NCI-H146 treated with DMSO at 0.1 percent for 48 hours (cell line): ENCODE measurements around the gene TOR3A.
"Not testable (repeated sequence)": the region's sequence is repeated elsewhere in the genome, so short reads cannot be mapped to it uniquely, and the experiment has no call there.

Experiments
- DNase-seq: peaks from one replicate; lab custom pipeline; 2025; ENCODE audit not compliant: unreplicated experiment; lab: John Stamatoyannopoulos, UW

The TOR3A gene

DNA sequence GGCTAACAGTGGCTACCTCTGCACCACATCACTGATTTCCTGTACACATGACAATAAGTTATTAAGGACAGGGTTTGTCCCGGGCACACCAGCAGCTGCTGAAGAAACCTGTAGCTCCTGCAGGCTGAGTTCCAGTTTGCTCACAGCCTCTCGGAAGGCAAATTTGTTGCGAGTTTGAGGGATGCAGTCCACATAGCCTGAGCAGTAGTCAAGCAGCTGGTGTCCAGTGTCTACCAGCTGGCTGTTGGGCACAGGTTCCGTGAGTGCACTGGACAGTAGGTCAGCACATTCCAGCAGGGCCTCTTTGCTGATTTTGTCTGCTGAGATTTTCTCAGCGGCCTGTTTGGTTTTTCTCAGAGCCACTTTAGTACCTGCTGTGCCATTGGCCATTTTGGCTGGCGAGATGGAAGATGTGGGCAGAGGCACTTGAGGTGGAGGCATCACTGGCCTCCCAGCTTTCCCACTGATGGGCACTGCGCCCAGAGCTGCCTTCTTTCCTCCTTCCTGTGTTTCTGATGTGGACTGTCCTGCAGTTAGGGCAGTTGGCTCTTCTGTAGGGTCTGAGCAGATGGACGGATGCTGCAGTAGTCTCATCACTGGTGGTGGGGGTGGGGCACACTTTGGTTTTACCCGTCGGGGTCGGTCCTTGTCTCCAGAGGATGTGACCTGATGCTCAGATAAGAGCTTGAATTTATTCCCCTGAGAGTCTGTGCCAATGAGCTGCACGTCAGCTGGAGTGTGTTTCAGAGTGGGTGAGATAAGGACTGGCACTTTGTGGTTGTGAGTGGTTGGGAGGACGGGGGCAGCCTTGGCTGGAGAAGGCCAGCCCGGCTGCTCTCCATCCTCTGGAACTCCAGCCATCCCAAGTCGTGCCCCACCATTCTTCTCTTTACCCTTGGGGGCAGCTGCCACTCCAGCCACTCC is 26.1 kb downstream of the TOR3A start:
- no peak for DNase-seq

DNA sequence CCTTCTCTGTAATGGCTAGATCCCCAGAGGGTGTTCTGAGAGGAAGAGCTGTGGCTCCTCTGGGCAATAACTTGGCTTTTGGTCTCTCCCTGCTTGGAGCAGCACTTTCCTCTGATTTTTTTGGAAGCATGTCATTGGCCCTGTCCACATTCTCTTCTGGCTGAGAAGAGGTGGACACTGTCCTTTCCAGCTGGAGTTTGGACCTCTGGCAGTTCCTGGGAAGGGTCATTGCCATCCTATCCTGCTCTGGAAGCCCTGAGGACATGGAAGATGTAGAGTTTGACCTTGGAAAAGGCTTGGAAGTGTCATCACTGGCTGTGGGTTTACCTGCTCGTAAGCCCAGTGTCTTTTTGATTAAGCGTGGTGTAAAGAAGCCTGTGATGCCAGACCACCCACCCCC is 26.8 kb downstream of the TOR3A start:
- no peak for DNase-seq

DNA sequence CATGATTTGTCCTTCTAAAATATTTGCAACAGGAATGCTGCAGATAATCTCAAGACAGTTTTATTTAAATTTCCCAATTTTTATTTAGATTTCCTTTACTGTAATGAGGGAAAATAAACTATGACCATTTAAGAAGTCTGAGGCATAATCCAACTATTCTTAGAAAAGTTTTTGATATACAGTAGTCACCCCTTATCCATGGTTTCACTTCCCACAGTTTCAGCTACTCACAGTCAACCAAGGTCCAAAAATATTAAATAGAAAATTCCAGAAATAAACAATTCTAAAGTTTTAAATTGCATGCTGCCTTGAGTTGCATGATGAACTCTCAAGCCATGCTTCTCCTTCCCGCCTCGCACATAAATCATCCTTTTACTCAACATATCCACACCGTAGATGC is 33.3 kb downstream of the TOR3A start:
- no peak for DNase-seq

DNA sequence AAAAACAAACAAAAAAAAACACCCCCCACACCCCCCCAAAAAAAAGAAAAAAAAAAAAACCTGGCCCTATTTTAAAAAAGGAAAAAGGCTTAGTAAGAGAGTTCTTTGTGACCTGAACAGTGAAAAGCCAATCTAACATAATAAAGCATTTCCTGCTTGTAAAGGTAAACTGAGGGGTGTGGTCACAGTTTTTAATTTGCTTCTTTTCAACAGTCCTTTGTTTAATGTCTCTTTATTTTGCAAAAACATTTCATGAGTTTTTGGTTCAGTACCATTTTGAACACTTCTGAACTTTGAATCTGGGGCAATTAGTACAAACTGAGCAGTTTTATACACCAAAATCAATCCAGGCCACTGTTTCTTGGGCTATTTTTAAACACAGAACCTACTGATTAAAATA is 37.6 kb downstream of the TOR3A start:
- DNase-seq: no peak

DNA sequence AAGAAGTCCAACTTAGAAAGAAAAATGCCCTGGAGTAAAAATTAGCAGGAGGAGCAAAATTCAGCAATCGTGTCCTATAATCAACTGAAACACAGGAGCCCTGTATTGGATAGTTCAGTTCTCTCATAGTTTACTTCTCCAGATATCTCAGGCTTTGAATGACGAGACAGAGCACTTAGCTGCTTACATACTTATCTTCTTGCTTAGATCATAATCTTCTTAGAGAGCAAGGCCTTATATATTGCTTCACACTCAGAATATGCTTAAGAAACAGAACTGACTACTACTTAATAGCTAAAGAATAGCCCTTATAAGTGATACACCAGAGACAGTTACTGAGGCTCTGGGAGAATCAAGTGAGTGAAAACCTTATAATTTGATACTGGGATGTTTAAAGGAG is 38.9 kb downstream of the TOR3A start:
- no peak for DNase-seq

DNA sequence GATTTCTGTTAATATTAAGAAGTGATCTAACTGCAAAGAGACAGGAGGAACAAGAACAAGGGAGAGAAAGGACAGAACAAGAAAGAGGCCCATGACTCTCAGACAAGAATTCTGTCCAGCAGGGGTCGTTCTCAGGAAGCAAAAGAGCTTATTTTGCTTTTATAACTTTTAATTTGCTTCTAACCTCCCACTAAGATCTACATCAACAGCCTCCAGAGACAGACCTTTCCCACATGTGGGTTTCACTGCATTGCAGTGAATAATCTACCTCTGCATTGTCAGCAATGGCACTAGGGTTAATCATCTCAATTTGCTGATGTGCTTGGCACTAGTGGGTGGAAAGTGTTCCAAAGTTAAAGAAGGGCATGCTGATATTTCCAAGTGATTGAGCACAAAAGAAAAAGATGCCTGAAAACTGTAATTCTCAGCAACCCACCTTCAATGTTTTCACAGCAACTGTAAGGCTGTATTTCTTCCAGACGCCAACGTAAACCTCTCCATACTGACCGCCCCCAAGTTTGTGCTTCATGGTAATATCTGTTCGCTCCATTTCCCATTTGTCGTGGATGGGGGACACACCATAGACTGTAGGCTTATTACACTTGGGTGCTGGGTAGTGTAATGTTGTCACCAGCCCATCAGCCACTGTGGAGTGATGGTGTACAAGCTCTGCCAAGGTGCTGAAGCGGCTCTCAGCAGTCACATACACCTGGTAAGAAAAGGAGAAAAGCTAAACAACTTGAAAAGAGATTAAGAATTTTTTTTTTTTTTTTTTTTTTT is 39.5 kb downstream of the TOR3A start:
- no peak for DNase-seq

DNA sequence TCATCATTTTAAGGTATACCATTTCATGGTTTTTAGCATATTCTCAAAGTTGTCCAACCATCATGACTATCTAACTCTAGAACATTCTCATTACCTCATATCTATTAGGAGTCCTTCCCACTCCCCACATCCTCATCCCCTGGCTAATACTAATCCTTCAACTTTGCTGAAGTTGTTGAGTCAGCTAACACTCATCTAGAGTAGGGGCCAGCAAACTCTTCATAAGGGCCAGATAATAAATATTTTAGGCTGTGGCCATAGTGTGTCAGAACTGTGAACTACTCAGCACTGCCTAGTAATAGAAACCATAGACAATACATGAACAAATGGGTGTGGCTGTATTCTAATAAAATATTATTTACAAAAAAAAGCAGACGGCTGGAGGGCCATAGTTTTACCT is 43.0 kb downstream of the TOR3A start:
- DNase-seq: no peak

DNA sequence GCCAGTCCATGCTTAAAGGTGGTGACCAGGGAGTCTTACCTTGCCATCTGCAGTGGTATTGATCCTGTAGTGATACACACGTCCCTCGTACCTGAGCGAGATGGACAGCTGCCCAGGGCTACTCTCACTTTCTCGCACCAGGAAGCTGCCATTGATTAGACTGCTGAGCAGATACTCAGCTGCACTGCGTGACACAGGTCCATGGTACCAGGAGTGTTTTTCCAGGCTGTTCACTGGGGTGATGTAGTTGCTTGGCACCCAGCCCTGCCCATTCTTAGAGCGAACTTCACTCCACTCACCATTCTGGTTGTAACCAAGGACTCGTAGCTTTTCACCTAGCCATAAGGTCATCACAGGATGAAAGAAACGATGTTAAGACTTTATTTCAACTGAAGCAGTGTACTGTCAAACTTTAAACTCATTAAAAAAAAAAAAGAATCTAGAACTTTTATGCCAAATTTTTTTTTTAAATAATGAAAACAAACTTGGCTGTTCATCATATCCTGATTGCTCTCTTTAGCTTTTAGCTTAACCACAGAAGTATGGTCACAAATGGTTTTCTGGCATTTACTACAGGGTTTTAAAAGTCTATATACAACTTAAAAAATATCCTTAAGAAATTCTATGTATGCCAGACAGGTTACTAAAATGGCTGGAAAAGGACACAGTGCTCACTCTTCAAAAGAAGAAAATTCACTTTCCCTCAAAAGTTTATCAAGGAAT is 44.6 kb downstream of the TOR3A start:
- DNase-seq: no peak

DNA sequence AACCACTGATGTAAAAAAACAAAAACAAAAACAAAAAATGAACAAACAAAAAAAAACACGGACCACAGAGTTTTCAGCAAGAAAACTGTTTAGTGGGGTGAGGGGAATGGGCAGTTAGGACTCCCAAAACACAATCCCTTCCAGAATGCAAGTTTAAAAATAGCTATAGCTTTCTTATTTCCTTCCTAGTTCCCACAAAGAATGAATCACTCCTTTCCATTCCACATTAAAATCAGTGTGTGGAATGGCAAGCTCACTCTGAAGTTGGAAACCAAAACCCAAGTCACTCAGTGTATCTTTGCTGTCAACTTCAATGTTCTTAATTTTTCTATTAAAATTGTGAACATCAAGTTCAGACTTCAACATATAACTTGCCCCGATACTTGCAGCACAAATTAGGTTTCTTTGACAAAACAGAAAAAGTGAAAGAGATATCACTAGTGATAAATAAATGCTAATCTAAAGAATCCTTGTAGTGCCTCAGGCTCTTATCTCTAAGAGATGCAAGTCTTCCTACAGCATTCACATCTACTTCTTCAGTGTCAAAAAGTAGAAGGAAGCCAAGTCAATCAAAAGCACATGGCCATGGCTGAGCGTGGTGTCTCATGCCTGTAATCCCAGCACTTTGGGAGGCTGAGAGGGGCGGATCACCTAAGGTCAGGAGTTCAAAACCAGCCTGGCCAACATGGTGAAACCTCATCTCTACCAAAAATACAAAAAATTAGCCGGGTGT is 45.5 kb downstream of the TOR3A start:
- DNase-seq: no peak

DNA sequence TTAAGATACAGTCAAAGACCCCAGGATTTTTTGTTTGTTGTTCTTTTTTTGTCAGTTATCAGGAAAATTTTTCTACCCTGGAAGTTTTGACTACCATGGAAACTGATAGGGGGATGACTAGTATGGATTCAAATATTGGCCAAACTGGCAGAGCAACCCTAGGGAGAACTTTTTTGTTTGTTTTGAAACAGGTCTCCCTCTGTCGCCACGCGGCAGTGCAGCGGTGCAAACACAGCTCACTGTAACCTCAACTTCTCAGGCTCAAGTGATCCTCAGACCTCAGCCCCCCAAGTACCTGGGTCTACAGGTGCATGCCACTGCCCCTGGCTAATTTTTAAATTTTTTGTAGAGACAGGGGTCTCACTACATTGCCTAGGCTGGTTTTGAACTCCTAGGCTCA is 46.6 kb downstream of the TOR3A start:
- no peak for DNase-seq

DNA sequence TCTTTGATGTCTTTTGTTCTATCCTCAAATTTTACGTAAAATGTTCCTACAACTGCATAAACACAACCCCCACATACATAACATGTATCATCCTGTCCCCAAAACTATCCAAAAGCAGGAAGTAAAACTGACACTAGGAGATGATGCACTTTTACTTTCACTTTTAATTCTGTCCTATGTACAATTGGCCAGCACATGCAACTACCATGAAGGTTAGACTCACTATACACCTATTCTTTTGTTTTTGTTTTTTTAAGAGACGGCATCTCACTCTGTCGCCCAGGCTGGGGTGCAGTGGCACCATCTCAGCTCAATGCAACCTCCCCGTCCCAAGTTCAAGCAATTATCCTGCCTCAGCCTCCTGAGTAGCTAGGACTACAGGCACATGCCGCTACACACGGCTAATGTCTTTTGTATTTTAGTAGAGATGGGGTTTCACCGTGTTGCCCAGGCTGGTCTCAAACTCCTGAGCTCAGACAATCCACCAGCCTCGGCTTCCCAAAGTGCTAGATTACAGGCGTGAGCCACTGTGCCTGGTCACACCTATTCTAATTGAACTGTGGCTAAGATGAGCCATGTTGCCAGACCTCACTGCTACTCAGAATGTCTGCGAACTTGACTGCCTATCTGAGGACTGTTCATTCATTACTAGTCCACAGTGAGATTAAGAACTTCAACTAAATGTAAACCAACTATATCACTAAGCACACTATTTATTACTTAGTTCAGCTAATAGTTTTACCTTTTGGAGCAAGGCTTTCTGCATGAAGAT is 48.0 kb downstream of the TOR3A start:
- no peak for DNase-seq

DNA sequence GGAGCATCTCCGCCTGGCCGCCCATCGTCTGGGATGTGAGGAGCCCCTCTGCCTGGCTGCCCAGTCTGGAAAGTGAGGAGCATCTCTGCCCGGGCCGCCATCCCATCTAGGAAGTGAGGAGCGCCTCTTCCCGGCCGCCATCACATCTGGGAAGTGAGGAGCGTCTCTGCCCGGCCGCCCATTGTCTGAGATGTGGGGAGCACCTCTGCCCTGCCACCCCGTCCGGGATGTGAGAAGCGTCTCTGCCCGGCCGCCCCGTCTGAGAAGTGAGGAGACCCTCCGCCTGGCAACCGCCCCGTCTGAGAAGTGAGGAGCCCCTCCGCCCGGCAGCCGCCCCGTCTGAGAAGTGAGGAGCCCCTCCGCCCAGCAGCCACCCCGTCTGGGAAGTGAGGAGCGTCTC is 53.3 kb downstream of the TOR3A start:
- not testable (repeated sequence) for DNase-seq

DNA sequence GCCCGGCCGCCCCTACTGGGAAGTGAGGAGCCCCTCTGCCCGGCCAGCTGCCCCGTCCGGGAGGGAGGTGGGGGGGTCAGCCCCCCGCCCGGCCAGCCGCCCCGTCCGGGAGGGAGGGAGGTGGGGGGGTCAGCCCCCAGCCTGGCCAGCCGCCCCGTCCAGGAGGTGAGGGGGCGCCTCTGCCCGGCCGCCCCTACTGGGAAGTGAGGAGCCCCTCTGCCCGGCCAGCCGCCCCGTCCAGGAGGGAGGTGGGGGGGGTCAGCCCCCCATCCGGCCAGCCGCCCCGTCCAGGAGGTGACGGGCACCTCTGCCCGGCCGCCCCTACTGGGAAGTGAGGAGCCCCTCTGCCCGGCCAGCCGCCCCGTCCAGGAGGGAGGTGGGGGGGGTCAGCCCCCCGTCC is 53.8 kb downstream of the TOR3A start:
- DNase-seq: not testable (repeated sequence)

DNA sequence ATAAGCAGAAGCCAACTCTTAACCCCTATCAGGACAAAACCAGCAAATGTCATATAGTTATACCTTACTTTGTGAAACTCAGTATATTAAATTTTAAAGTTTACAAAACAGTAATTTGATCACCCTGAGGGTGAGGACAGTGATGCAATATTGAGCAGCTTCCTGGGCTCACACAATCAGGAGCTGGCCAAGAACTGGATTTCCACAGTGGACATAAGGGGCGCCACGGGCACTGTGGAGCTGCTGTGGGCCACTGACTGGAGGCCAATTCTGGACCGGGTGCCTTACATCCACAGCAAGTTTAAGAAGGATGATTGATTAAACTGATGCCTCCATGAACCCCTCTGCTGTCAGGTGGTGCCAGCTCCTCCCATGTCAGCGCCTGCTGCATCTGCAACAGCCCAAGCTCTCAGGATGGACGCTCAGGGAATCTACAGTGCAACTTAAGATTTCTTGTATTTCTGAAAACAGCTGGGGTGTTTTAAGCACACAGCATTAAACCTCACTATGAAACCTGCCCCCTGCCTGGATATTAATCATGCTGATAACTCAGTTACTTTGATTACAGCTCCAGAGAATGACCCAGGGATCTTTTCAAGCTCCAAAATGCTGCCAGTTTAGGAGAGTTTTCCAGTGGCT is 55.9 kb downstream of the TOR3A start:
- no peak for DNase-seq

DNA sequence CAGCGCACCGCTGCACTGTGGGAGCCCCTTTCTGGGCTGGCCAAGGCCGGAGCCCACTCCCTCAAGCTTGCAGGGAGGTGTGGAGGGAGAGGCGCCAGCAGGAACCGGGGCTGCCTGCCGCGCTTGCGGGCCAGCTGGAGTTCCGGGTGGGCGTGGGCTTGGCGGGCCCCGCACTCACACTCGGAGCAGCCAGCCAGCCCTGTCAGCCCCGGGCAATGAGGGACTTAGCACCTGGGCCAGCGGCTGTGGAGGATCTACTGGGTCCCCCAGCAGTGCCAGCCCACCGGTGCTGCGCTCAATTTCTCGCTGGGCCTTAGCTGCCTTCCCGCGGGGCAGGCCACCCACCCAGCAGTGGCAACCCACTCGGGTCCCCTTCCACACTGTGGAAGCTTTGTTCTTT is 56.9 kb downstream of the TOR3A start:
- DNase-seq: not testable (repeated sequence)

DNA sequence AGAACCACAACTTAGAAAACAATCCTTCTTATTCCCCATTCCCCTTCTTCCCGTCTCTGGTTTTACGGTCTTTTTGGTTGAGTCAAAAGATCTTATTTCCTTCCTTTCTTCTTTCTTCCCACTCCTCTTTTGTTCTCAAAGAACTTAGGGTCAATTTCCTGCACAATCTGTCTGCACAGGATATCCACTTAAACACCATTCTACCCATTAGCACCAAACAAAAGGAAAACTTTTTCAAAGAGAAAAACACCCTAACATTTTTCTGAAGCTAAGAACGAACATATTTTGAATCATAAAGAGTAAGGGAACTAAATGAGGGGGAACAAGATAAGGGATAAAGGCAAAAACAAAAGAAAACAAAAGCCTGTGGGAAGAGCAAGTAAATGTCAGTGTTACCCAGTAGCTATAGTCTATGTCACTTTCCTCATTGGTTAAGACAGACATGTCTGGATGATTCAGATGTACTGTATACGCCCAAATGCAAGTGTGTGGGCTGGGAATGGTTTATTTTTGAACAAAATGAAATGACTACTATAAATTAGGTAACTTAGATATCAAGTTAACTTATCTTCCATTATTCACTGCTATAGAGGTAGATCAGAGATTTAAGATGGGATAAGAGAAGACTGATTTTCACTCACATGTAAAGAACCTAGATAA is 59.9 kb downstream of the TOR3A start:
- no peak for DNase-seq

DNA sequence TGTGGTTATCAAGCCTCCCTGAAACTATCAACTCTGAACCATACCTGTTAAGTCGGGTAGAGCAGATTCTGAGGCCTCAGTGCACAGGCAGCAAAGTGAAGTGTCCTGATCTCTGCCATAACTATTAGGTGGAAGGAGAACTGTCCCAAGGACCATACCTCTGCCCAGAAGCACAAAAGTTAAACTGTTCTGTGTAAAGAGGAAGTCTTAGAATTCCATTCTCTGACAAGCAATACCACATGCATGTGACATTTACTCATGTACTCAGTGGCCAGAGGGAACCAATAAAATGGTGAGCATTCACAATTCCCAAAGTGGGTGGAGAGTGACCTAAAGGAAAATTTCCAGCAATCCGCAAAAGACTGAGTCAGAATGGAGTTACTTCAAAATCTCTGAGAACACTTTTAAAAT is 61.0 kb downstream of the TOR3A start:
- DNase-seq: no peak

DNA sequence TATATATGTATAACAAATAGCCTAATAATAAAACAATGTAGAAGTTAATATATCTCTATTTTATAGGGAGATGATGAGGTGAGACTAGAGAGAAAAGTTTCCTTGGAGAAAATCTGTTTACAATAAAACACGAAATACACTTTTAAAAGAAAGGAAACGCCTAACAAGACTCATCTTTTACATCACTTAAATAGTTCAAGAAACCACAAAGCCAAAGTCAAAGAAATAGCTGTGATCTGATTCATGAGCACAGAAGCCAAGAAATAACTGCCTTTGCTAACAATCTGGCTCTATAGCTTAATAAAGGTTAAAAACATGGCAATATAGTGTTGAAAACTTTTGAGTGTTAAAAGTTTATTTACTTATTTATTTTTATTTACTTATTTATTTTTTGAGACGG is 61.5 kb downstream of the TOR3A start:
- no peak for DNase-seq

DNA sequence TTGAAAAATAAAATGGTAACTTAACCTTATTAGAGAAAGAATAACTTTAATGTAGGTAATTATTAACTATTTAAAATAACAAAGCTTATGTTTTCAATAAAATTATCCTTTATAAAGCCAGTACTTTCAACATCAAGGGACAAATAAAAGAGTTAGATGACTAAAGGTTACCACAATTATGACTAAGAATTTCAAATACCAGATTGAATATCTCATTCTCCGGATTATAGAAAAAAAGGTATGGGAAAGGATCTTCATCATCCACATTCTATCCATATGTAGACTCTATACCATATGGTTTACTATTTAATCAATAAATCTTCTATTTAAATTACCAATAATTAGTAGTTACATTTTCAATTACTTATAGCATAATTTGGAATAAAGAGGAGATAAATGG is 62.8 kb downstream of the TOR3A start:
- DNase-seq: no peak
